Brain microvascular endothelial cell (primary cell): Measurements from ENCODE around the gene SOBP.

Source experiments
- DNase-seq: peaks from one replicate; pipeline ENCODE4 v3.0.0-alpha.2; 2020
- H3K27ac ChIP-seq: fragments of 250-450 bp; sonication (Bioruptor Pico); 2 replicates; pipeline ENCODE4 v1.5.1; 2020; ENCODE audit warnings: mild to moderate bottlenecking, moderate library complexity
- H3K27me3 ChIP-seq: fragments of 250-450 bp; sonication (Bioruptor Pico); replicated peaks from 2 replicates; pipeline ENCODE4 v1.5.1; 2020; ENCODE audit warnings: mild to moderate bottlenecking
- H3K36me3 ChIP-seq: fragments of 250-450 bp; sonication (Bioruptor Pico); replicated peaks from 2 replicates; pipeline ENCODE4 v1.5.1; 2020; ENCODE audit warnings: mild to moderate bottlenecking
- H3K4me3 ChIP-seq: 2 replicates; pipeline ENCODE4 v1.5.1; 2011; ENCODE audit warnings: low read depth, mild to moderate bottlenecking, control low read depth, low read length, moderate library complexity
- CTCF ChIP-seq: IDR thresholded peaks from 2 replicates; pipeline ENCODE4 v1.5.1; 2011; ENCODE audit warnings: low read depth, mild to moderate bottlenecking, moderate library complexity, low read length, control low read depth, inconsistent platforms; ENCODE audit errors: missing control alignments
- in situ Hi-C: cut with HindIII; loops from 2 replicates; pipeline ENCODE4 v1.10.0; 2017; ENCODE audit warnings: low sequenced_read_pairs, low pct_ligation_motif_present

Gene SOBP

GRCh38 chr6:107491760-107492660, 2.1 kb downstream of the SOBP start:
- H3K27ac ChIP-seq = no peak overlapping the region
- TF ChIP-seq CTCF = no peak
- in situ Hi-C loops = no loop called here
- peak; percentile 57 for DNase-seq
- no peaks in the 10 kb centered on the region for H3K36me3 ChIP-seq
- no peak overlapping the region for H3K4me3 ChIP-seq
- peaks cover 8% of the 10 kb centered on the region for H3K27me3 ChIP-seq

- Histone ChIP-seq H3K4me3 (no peak overlapping the region), H3K27me3 (peaks cover 4% of the 10 kb centered on the region), H3K27ac (no peak overlapping the region), H3K36me3 (no peaks in the 10 kb centered on the region)
- in situ Hi-C loops = no loop called here
- DNase-seq = peak; percentile 27
- no peak for TF ChIP-seq CTCF
Observed at GRCh38 chr6:107493158-107494057, 3.5 kb downstream of the SOBP start.

DNA sequence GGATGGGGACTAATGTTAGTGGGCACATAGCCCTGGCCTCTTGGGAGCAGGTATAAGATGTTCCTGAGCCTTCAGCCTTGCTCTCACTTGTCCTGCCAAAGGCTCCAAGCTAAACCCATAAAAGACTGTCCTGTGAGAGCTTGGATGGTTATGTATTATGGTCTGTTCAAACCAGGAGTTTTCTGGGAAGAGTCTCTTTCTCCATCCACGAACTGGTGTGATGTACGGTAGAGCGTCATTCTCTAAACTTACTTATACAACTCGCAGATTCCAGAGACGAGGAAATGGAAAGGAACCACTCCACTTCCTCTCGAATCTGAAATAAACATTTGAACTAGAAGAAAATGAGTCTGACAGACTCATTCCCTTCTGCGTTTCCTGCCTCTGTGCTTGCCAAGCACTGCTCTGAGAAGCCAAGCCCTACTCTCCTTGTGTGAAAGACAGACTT, 5.3 kb downstream of the SOBP start:
- Histone ChIP-seq H3K27me3 (no peaks in the 10 kb centered on the region), H3K36me3 (no peaks in the 10 kb centered on the region), H3K4me3 (no peak overlapping the region), H3K27ac (no peak overlapping the region)
- in situ Hi-C loops = no loop called here
- no peak for TF ChIP-seq CTCF
- DNase-seq = no peak

- no peak overlapping the region for H3K4me3 ChIP-seq
- TF ChIP-seq CTCF = no peak
- no peak for DNase-seq
- in situ Hi-C loops = no loop called here
- H3K27ac ChIP-seq = no peak overlapping the region
- H3K36me3 ChIP-seq = no peaks in the 10 kb centered on the region
- no peaks in the 10 kb centered on the region for H3K27me3 ChIP-seq
Observed at GRCh38 chr6:107495971-107496370, 6.1 kb downstream of the SOBP start.

DNA sequence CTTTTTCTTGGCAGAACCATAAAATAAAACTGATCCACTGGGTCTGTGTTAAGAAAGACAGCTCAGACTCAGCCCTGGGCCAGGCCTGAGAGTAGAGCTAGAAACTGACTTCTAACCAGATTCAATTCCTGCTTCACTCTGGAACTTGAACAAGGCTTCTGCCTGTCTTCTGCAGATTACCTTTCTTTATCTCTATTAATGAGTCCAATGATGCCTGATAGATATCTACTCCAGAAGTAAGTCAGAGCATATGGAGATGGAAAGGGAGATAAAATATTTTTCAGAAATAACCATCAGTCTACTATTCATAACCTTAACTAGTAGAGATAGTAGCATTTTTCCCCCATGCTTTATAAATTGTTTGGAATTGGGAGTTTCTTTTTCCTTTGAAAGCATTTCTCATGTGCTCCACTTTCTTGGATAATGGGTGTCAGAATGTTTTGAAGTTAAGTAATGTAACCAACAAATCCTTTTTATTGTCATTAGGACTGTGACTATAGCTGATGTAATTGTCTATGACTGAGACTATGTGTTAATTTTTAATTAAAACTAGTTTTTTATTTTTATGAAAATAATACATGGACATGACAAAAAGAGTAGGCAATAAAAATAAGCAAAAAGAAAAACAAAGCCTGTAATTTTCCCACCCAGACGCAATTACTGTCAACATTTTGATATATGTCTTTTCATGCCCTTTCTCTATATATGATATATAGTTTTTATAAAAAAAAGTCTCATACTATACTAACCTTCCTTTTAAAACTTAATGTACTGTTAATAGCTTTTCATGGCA, 7.2 kb downstream of the SOBP start:
- Histone ChIP-seq H3K27ac (no peak overlapping the region), H3K36me3 (no peaks in the 10 kb centered on the region), H3K4me3 (no peak overlapping the region), H3K27me3 (no peaks in the 10 kb centered on the region)
- no peak for DNase-seq
- TF ChIP-seq CTCF = no peak
- in situ Hi-C loops = no loop called here
